Keratinocyte (primary cell): Measurements from ENCODE around the gene PCDH1. TPM values are rescaled to one million over a fixed set of nuclear protein-coding genes. Genes with fewer than 3 reads are reported as not detected.

Experiments used
- DNase-seq: peaks from one replicate; pipeline ENCODE4 v3.0.0-alpha.2; 2011; ENCODE audit warnings: low read depth, missing footprints, low spot score
- FAIRE-seq: peaks from 2 replicates; lab custom pipeline; 2011; peaks lifted over from hg19 to GRCh38; lab: Jason Lieb, UNC
- H2AFZ ChIP-seq: 2 replicates; pipeline ENCODE4 v1.6.0; 2012; ENCODE audit warnings: low read length, control low read depth, inconsistent platforms; ENCODE audit not compliant: control insufficient read depth
- H3K27ac ChIP-seq: 2 replicates; pipeline ENCODE4 v1.5.1; 2011; ENCODE audit warnings: low read length; ENCODE audit not compliant: control insufficient read depth, insufficient read depth
- H3K27me3 ChIP-seq: 3 replicates; pipeline ENCODE4 v1.6.0; 2011; ENCODE audit warnings: low read length; ENCODE audit not compliant: control insufficient read depth, insufficient read depth; ENCODE audit errors: extremely low read depth
- H3K36me3 ChIP-seq, 2 experiments: 2 replicates in 1 of 2; 3 replicates in 1 of 2; pipeline ENCODE4 v1.5.1; 2011; ENCODE audit warnings: low read length in 2 of 2, mild to moderate bottlenecking in 1 of 2; ENCODE audit not compliant: control insufficient read depth in 2 of 2, insufficient read depth in 2 of 2; ENCODE audit errors: extremely low read depth in 1 of 2
- H3K4me1 ChIP-seq: 3 replicates; pipeline ENCODE4 v1.5.1; 2011; ENCODE audit warnings: low read length; ENCODE audit not compliant: control insufficient read depth, insufficient read depth; ENCODE audit errors: extremely low read depth
- H3K4me2 ChIP-seq: 3 replicates; pipeline ENCODE4 v1.6.0; 2011; ENCODE audit warnings: low read depth, low read length; ENCODE audit not compliant: control insufficient read depth, insufficient read depth; ENCODE audit errors: extremely low read depth
- H3K4me3 ChIP-seq, 3 experiments: fragments of 200-600 bp in 1 of 3; sonication (generic) in 1 of 3; 2 replicates in 2 of 3; 3 replicates in 1 of 3; pipeline ENCODE4 v1.5.1; 2011 to 2016; ENCODE audit warnings: low read length in 3 of 3, mild to moderate bottlenecking in 3 of 3, control low read depth in 2 of 3, inconsistent platforms in 1 of 3, low read depth in 1 of 3, mixed read lengths in 1 of 3, mixed run types in 1 of 3, moderate library complexity in 1 of 3; ENCODE audit not compliant: control insufficient read depth in 2 of 3, insufficient read depth in 2 of 3; ENCODE audit errors: extremely low read depth in 1 of 3
- H3K79me2 ChIP-seq: 2 replicates; pipeline ENCODE4 v1.6.0; 2012; ENCODE audit warnings: low read length; ENCODE audit not compliant: control insufficient read depth, insufficient read depth
- H3K9ac ChIP-seq: 3 replicates; pipeline ENCODE4 v1.6.0; 2011; ENCODE audit warnings: low read length; ENCODE audit not compliant: control insufficient read depth, insufficient read depth; ENCODE audit errors: extremely low read depth
- H3K9me1 ChIP-seq: 3 replicates; pipeline ENCODE4 v1.6.0; 2011; ENCODE audit warnings: low read length; ENCODE audit not compliant: control insufficient read depth, insufficient read depth; ENCODE audit errors: extremely low read depth
- H3K9me3 ChIP-seq: 2 replicates; pipeline ENCODE4 v1.5.1; 2012; ENCODE audit warnings: low read depth, low read length; ENCODE audit not compliant: control insufficient read depth
- H4K20me1 ChIP-seq: 3 replicates; pipeline ENCODE4 v1.6.0; 2011; ENCODE audit warnings: low read length; ENCODE audit not compliant: control insufficient read depth, insufficient read depth; ENCODE audit errors: extremely low read depth
- CTCF ChIP-seq, 3 experiments: IDR thresholded peaks in 1 of 3; conservative IDR thresholded peaks in 1 of 3; optimal IDR thresholded peaks in 1 of 3; 2 replicates in 2 of 3; 3 replicates in 1 of 3; pipeline versions ENCODE3 to v1.5.1; 2011; ENCODE audit warnings: low read length in 3 of 3, mild to moderate bottlenecking in 3 of 3, moderate library complexity in 2 of 3, control low read depth in 1 of 3, inconsistent platforms in 1 of 3; ENCODE audit not compliant: insufficient read depth in 2 of 3; ENCODE audit errors: extremely low read depth in 1 of 3
- EZH2 ChIP-seq: IDR thresholded peaks from one replicate; pipeline ENCODE4 v1.6.1; 2012; ENCODE audit warnings: inconsistent platforms, mild to moderate bottlenecking, low read length, moderate library complexity
- dilution Hi-C: fragments of 300-500 bp; cut with MboI; formaldehyde crosslinking; loops from one replicate; pipeline ENCODE4 v1.7.0; 2020; ENCODE audit warnings: low sequenced_read_pairs; ENCODE audit not compliant: extremely low pct_ligation_motif_present
- polyA plus RNA-seq, 5 experiments: library from polyadenylated mRNA; depleted of rRNA in 3 of 5; stranded (reverse) in 3 of 5; stranded (forward) in 1 of 5; unstranded in 1 of 5; fragments of >200 nt; gene quantifications; 1 replicate in 1 of 5; 2 replicates in 3 of 5; 3 replicates in 1 of 5; pipeline versions ENCODE4 v1.2.1 to v1.2.3, GENCODE V29; 2011 to 2012; ENCODE audit warnings: missing spikeins in 2 of 5, low read depth in 1 of 5, low replicate concordance in 1 of 5

The PCDH1 gene
- polyA plus RNA-seq, 1 donor (not counting 4 experiments of a cell fraction or from before 2014, with no cell fraction given), result 10.0 TPM

- Histone ChIP-seq H3K4me3 (no peak overlapping the region), H3K4me2 (no peak overlapping the region), H2AFZ (no peak overlapping the region), H3K27ac (no peak overlapping the region), H3K9me1 (no peaks in the 10 kb centered on the region), H3K36me3 (no peaks in the 10 kb centered on the region), H3K9ac (no peak overlapping the region), H3K79me2 (peaks cover 11% of the 10 kb centered on the region), H3K27me3 (peaks cover 34% of the 10 kb centered on the region), H3K9me3 (no peaks in the 10 kb centered on the region), H4K20me1 (no peaks in the 10 kb centered on the region), H3K4me1 (peaks cover 49% of the 10 kb centered on the region)
- dilution Hi-C loops, result no loop called here
- DNase-seq (no peak), FAIRE-seq (no peak)
- no peak for TF ChIP-seq CTCF (optimal IDR thresholded peaks at IDR 0.05 in 1 of 3, IDR thresholded peaks at IDR 0.05 in 1 of 3, conservative IDR thresholded peaks at IDR 0.05 in 1 of 3; ENCODE audit: extremely low read depth in 1 of 3, insufficient read depth in 2 of 3, low read length in 3 of 3)
These were observed 4.3 kb downstream of the PCDH1 start for GRCh38 chr5:141873933-141874261.

GRCh38 chr5:141872496-141873356 is 5.5 kb downstream of the PCDH1 start:
- no peak overlapping the region for H3K4me3 ChIP-seq
- H3K79me2 ChIP-seq, result peaks cover 11% of the 10 kb centered on the region
- H3K9ac ChIP-seq, result no peak overlapping the region
- TF ChIP-seq EZH2 (no peak), CTCF (optimal IDR thresholded peaks at IDR 0.05 in 1 of 3, IDR thresholded peaks at IDR 0.05 in 1 of 3, conservative IDR thresholded peaks at IDR 0.05 in 1 of 3; ENCODE audit: extremely low read depth in 1 of 3, insufficient read depth in 2 of 3, low read length in 3 of 3) (no peak)
- H3K4me1 ChIP-seq, result peaks cover 45% of the 10 kb centered on the region
- dilution Hi-C loops, result no loop called here
- H4K20me1 ChIP-seq, result no peaks in the 10 kb centered on the region
- H3K36me3 ChIP-seq, result peaks cover 0 to 3% of the 10 kb centered on the region in 2 experiments
- peak; percentile 9 for FAIRE-seq
- H3K9me1 ChIP-seq, result no peaks in the 10 kb centered on the region
- H3K27me3 ChIP-seq, result peaks cover 32% of the 10 kb centered on the region
- H3K27ac ChIP-seq, result no peak overlapping the region
- no peaks in the 10 kb centered on the region for H3K9me3 ChIP-seq
- DNase-seq, result no peak
- H2AFZ ChIP-seq, result no peak overlapping the region
- no peak overlapping the region for H3K4me2 ChIP-seq
